HepG2 (cell line): ENCODE data around the gene CPLX1. TPM values are rescaled to one million over a fixed set of nuclear protein-coding genes. Genes with fewer than 3 reads are reported as not detected.
A peak's percentile ranks its signal among the peaks of the same experiment; 100 is the strongest.

ENCODE experiments used
- ATAC-seq: fragments of 200-7000 bp; cut with Tn5 transposase; 3 replicates; pipeline ENCODE4 v1.9.1; 2020; ENCODE audit warnings: mild to moderate bottlenecking, moderate library complexity
- BruUV-seq: library from RNA; stranded (reverse); fragments of 400-500 nt; replicated peaks from 2 replicates; lab custom pipeline; 2021; lab: Mats Ljungman, UMichigan
- CTCF ChIA-PET: fragments of 300-600 bp; formaldehyde crosslinking; extraction: SDS; loops from one replicate; lab custom pipeline; 2021; ENCODE audit warnings: low total read pairs, inconsistent platforms, low intra/inter-chr PET ratio; lab: Yijun Ruan, JAX
- POLR2A ChIA-PET: fragments of 350-600 bp; sonication (Branson Sonifier 250); formaldehyde crosslinking; loops from one replicate; lab custom pipeline; 2020; ENCODE audit warnings: antibody characterized with exemption, inconsistent platforms; lab: Yijun Ruan, JAX
- DNase-seq: peaks from one replicate; pipeline ENCODE4 v3.0.0-alpha.2; 2015; ENCODE audit warnings: low spot score
- FAIRE-seq: peaks from 3 replicates; lab custom pipeline; 2011; peaks lifted over from hg19 to GRCh38; lab: Jason Lieb, UNC
- H2AFZ ChIP-seq: one replicate; pipeline ENCODE4 v1.6.1; 2011; ENCODE audit warnings: low read length, inconsistent platforms
- H3K27ac ChIP-seq: fragments of 300-600 bp; 3 replicates; pipeline ENCODE4 v1.8.0; 2011; ENCODE audit warnings: mixed run types, mild to moderate bottlenecking, mixed read lengths, low read length, inconsistent platforms; ENCODE audit not compliant: insufficient read depth; ENCODE audit errors: extremely low read length
- H3K27me3 ChIP-seq, 2 experiments: fragments of 200-600 bp in 1 of 2; 2 replicates in 1 of 2; 3 replicates in 1 of 2; pipeline versions ENCODE4 v1.6.0 to v1.8.0; 2011; ENCODE audit warnings: low read length in 2 of 2, mild to moderate bottlenecking in 2 of 2, moderate library complexity in 2 of 2, inconsistent platforms in 1 of 2; ENCODE audit not compliant: insufficient read depth in 2 of 2, control insufficient read depth in 1 of 2
- H3K36me3 ChIP-seq, 2 experiments: fragments of 200-600 bp in 1 of 2; replicated peaks in 1 of 2; 2 replicates in 1 of 2; 3 replicates in 1 of 2; pipeline versions ENCODE4 v1.5.1 to v1.8.0; 2011; ENCODE audit warnings: low read length in 2 of 2, inconsistent platforms in 1 of 2; ENCODE audit not compliant: insufficient read depth in 2 of 2, control insufficient read depth in 1 of 2
- H3K4me1 ChIP-seq: 2 replicates; pipeline ENCODE4 v1.5.1; 2012; ENCODE audit warnings: low read length, inconsistent platforms; ENCODE audit not compliant: insufficient read depth
- H3K4me2 ChIP-seq: 2 replicates; pipeline ENCODE4 v1.6.0; 2011; ENCODE audit warnings: low read depth, low read length, inconsistent platforms
- H3K4me3 ChIP-seq, 3 experiments: fragments of 200-600 bp in 1 of 3; sonication (generic), shearing (Covaris generic) in 1 of 3; replicated peaks in 1 of 3; 2 replicates each; pipeline ENCODE4 v1.5.1; 2011 to 2016; ENCODE audit warnings: low read length in 3 of 3, inconsistent platforms in 2 of 3, low read depth in 2 of 3, mild to moderate bottlenecking in 2 of 3, control low read depth in 1 of 3, mixed read lengths in 1 of 3; ENCODE audit not compliant: insufficient read depth in 1 of 3
- H3K79me2 ChIP-seq: one replicate; pipeline ENCODE4 v1.6.1; 2011; ENCODE audit warnings: low read length, inconsistent platforms; ENCODE audit not compliant: insufficient read depth
- H3K9ac ChIP-seq: 2 replicates; pipeline ENCODE4 v1.6.0; 2011; ENCODE audit warnings: mild to moderate bottlenecking, low read depth, low read length, inconsistent platforms; ENCODE audit not compliant: insufficient read depth
- H3K9me3 ChIP-seq: 2 replicates; pipeline ENCODE4 v1.5.1; 2012; ENCODE audit warnings: mild to moderate bottlenecking, low read length
- H4K20me1 ChIP-seq: 2 replicates; pipeline ENCODE4 v1.6.0; 2011; ENCODE audit warnings: inconsistent platforms, mild to moderate bottlenecking, low read length, moderate library complexity; ENCODE audit not compliant: insufficient read depth
- AGO1 ChIP-seq: fragments of 200-400 bp; formaldehyde crosslinking; IDR thresholded peaks from 2 replicates; pipeline ENCODE4 v1.6.1; 2017; ENCODE audit warnings: mild to moderate bottlenecking, low read depth, low read length, moderate library complexity; ENCODE audit not compliant: poor library complexity, severe bottlenecking
- AGO2 ChIP-seq: fragments of 200-400 bp; formaldehyde crosslinking; optimal IDR thresholded peaks from 2 replicates; pipeline ENCODE3; 2017; ENCODE audit warnings: mild to moderate bottlenecking, low read depth, low read length, moderate library complexity
- FIP1L1 ChIP-seq: fragments of 200-400 bp; formaldehyde crosslinking; IDR thresholded peaks from 2 replicates; pipeline ENCODE4 v1.6.1; 2018; ENCODE audit warnings: low read depth, mild to moderate bottlenecking, low read length, moderate library complexity, borderline replicate concordance; ENCODE audit not compliant: insufficient read depth
- HOXA5 ChIP-seq: sonication (generic); formaldehyde crosslinking; IDR thresholded peaks from 2 replicates; pipeline ENCODE4 v1.4.0; 2020; ENCODE audit warnings: missing genetic modification reagents
- KAT7 ChIP-seq: IDR thresholded peaks from 2 replicates; pipeline ENCODE4 v1.6.1; 2018; ENCODE audit warnings: borderline replicate concordance, missing compliant biosample characterization
- NONO ChIP-seq, 2 experiments: fragments of 450-650 bp in 1 of 2; sonication (generic) in 1 of 2; formaldehyde crosslinking in 1 of 2; IDR thresholded peaks in 1 of 2; conservative IDR thresholded peaks in 1 of 2; 2 replicates each; pipeline versions ENCODE4 v1.6.1 to v1.8.0; 2017 to 2022; ENCODE audit warnings: mild to moderate bottlenecking in 1 of 2, missing genetic modification reagents in 1 of 2, moderate library complexity in 1 of 2
- POLR2G ChIP-seq: fragments of 200-400 bp; formaldehyde crosslinking; IDR thresholded peaks from 2 replicates; pipeline ENCODE4 v1.6.1; 2018; ENCODE audit warnings: mild to moderate bottlenecking, low read depth, low read length, moderate library complexity
- RBM22 ChIP-seq: fragments of 200-400 bp; formaldehyde crosslinking; optimal IDR thresholded peaks from 2 replicates; pipeline ENCODE3; 2017; ENCODE audit warnings: mild to moderate bottlenecking, low read length, moderate library complexity
- SRY ChIP-seq: sonication (generic); formaldehyde crosslinking; IDR thresholded peaks from 2 replicates; pipeline ENCODE4 v1.8.0; 2022; ENCODE audit warnings: mild to moderate bottlenecking, missing genetic modification reagents
- WGBS: methylation state at CpG from one replicate; pipeline ENCODE4 v1.1.6; 2017; ENCODE audit warnings: low lambda C conversion rate; 5-methylcytosine and 5-hydroxymethylcytosine counted together
- in situ Hi-C: cut with HindIII; loops from 2 replicates; pipeline ENCODE4 v1.10.0; 2017; ENCODE audit warnings: low pct_unique_long_range_greater_than_20kb; ENCODE audit not compliant: extremely low pct_ligation_motif_present
- intact Hi-C: fragments of 100-400 bp; cut with micrococcal nuclease; formaldehyde crosslinking; loops from one replicate; pipeline ENCODE4 v1.10.0; 2022; ENCODE audit not compliant: unreplicated experiment
- polyA plus RNA-seq, 8 experiments: library from polyadenylated mRNA; depleted of rRNA in 3 of 8; stranded (reverse) in 7 of 8; unstranded in 1 of 8; fragments of >200 nt; fragmentation: Illumina TruSeq in 4 of 8; extraction: Trizol in 4 of 8; gene quantifications; 2 replicates each; pipeline versions ENCODE4 v1.2.1 to v1.2.3, GENCODE V29; 2011 to 2016; ENCODE audit warnings: low read depth in 4 of 8, missing spikeins in 1 of 8, mixed read lengths in 1 of 8; ENCODE audit not compliant: insufficient read depth in 1 of 8
- total RNA-seq, 5 experiments: library from RNA; depleted of rRNA; stranded (reverse); fragments of >200 nt; fragmentation: Illumina TruSeq; extraction: Trizol; gene quantifications; 2 replicates each; pipeline ENCODE4 v1.2.3, GENCODE V29; 2016; ENCODE audit warnings: low read depth in 1 of 5

Gene CPLX1
- total and polyA plus RNA-seq, 2 of the 13 experiments (the other 11 are each of a cell fraction or from before 2014, with no cell fraction given) = 0.18 TPM

GRCh38 chr4:763191-763810 lies 62.6 kb downstream of the CPLX1 start:
- H3K9me3 ChIP-seq = no peaks in the 10 kb centered on the region
- intact Hi-C loops = no loop called here
- H4K20me1 ChIP-seq = peaks cover 13% of the 10 kb centered on the region
- H3K4me1 ChIP-seq = peaks cover 10% of the 10 kb centered on the region
- DNase-seq (no peak), FAIRE-seq (no peak), ATAC-seq (no peak)
- H3K36me3 ChIP-seq = peaks cover 16 to 59% of the 10 kb centered on the region in 2 experiments
- CTCF ChIA-PET = no interaction called here
- in situ Hi-C loops = no loop called here
- H3K4me2 ChIP-seq = no peak overlapping the region
- no peaks in the 10 kb centered on the region for H3K27me3 ChIP-seq
- H3K79me2 ChIP-seq = no peaks in the 10 kb centered on the region
- TF ChIP-seq FIP1L1 = no peak
- no peak for TF ChIP-seq KAT7 (CRISPR knock-in tag)
- no peak for TF ChIP-seq SRY (CRISPR knock-in tag)
- peak; percentile 37 for TF ChIP-seq RBM22
- TF ChIP-seq AGO1 = peak; percentile 81
- TF ChIP-seq POLR2G = peak; percentile 17; the same call in 1 of the 2 replicates
- no peak for TF ChIP-seq NONO (IDR thresholded peaks at IDR 0.05)
- peak; percentile 8; the same call in 1 of the 2 replicates for TF ChIP-seq NONO (CRISPR knock-in tag; conservative IDR thresholded peaks at IDR 0.05)
- TF ChIP-seq AGO2 = peak; percentile 79
- 0 out of 2 replicates have a peak, but pooled peaks have one; percentile 29 for TF ChIP-seq HOXA5 (CRISPR knock-in tag)
- peak overlapping the region; percentile 24 for H3K27ac ChIP-seq
- H3K9ac ChIP-seq = no peak overlapping the region
- no TSS peak for BruUV-seq
- no peak overlapping the region for H2AFZ ChIP-seq
- H3K4me3 ChIP-seq = no peak overlapping the region
- POLR2A ChIA-PET = no interaction called here
- 98% methylated on average over 20 of the region's 23 CpGs for WGBS
